Lower lobe of right lung (tissue), 2 donors: ENCODE data around the gene UNC13A. TPM values are rescaled to one million over a fixed set of nuclear protein-coding genes. Genes with fewer than 3 reads are reported as not detected.

Experiments
- ATAC-seq, 2 donors: fragments of 200-7000 bp; cut with Tn5 transposase; one replicate each; pipeline ENCODE4 v1.9.1; 2020 to 2022; ENCODE audit warnings: mild to moderate bottlenecking in 2 of 2, moderate library complexity in 2 of 2
- DNase-seq: peaks from one replicate; pipeline ENCODE4 v3.0.0-alpha.2; 2020
- H3K27ac ChIP-seq: fragments of 200-600 bp; one replicate; pipeline ENCODE4 v1.8.0; 2022
- H3K27me3 ChIP-seq: fragments of 200-600 bp; one replicate; pipeline ENCODE4 v1.8.0; 2022; ENCODE audit warnings: low read depth
- H3K36me3 ChIP-seq: fragments of 200-600 bp; one replicate; pipeline ENCODE4 v1.8.0; 2022; ENCODE audit warnings: mild to moderate bottlenecking
- H3K4me1 ChIP-seq: fragments of 200-600 bp; one replicate; pipeline ENCODE4 v1.8.0; 2022
- H3K4me3 ChIP-seq: fragments of 200-600 bp; one replicate; pipeline ENCODE4 v1.8.0; 2022; ENCODE audit warnings: mild to moderate bottlenecking
- H3K9me3 ChIP-seq: fragments of 200-600 bp; one replicate; pipeline ENCODE4 v1.8.0; 2022
- intact Hi-C: fragments of 100-400 bp; cut with DNase I; formaldehyde crosslinking; loops from one replicate; pipeline ENCODE4 v1.11.0; 2022
- total RNA-seq: library from RNA; stranded (reverse); fragmentation: NEBNext Ultra II Directional; extraction: Animal tissue kit (Norgen Biotek cat#: 25700); gene quantifications from one replicate; pipeline ENCODE4 v1.2.1, GENCODE V29; 2021
- TF ChIP-seq, protein P1 (sequence below): fragments of 200-600 bp; IDR thresholded peaks from one replicate; pipeline ENCODE4 v1.8.0; 2022; ENCODE audit warnings: antibody characterized with exemption, mild to moderate bottlenecking
- donor health status: DM: no; HTN: yes; CAD: no; lungs with severe emphysema.

UNC13A gene
- total RNA-seq, 1 donor from 2014 or later: 0.21 TPM

DNA sequence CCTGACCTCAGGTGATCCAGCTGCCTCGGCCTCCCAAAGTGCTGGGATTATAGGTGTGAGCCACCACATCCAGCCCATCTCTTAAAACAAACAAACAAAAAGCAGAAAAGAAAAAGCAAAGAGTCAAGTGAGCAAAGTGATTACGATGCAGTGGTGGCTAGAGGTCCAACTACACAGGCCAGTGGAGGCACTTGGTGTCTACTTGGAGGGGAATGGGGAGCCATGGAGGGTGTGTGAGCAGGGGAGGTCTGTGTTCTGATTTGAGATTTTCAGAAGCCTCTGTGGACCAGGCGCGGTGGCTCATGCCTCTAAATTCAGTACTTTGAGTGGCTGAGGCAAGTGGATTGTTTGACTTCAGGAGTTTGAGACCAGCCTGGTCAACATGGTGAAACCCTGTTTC is 126.1 kb downstream of the UNC13A start:
- peaks cover 32% of the 10 kb centered on the region for H3K4me1 ChIP-seq
- DNase-seq (no peak), ATAC-seq (no peak)
- no peak overlapping the region for H3K4me3 ChIP-seq
- intact Hi-C loops: no loop called here
- H3K27ac ChIP-seq: peak overlapping the region; percentile 18
- H3K9me3 ChIP-seq: no peaks in the 10 kb centered on the region
- TF ChIP-seq, protein P1, sequence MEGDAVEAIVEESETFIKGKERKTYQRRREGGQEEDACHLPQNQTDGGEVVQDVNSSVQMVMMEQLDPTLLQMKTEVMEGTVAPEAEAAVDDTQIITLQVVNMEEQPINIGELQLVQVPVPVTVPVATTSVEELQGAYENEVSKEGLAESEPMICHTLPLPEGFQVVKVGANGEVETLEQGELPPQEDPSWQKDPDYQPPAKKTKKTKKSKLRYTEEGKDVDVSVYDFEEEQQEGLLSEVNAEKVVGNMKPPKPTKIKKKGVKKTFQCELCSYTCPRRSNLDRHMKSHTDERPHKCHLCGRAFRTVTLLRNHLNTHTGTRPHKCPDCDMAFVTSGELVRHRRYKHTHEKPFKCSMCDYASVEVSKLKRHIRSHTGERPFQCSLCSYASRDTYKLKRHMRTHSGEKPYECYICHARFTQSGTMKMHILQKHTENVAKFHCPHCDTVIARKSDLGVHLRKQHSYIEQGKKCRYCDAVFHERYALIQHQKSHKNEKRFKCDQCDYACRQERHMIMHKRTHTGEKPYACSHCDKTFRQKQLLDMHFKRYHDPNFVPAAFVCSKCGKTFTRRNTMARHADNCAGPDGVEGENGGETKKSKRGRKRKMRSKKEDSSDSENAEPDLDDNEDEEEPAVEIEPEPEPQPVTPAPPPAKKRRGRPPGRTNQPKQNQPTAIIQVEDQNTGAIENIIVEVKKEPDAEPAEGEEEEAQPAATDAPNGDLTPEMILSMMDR: no peak
- peaks cover 85% of the 10 kb centered on the region for H3K36me3 ChIP-seq
- H3K27me3 ChIP-seq: no peaks in the 10 kb centered on the region

DNA sequence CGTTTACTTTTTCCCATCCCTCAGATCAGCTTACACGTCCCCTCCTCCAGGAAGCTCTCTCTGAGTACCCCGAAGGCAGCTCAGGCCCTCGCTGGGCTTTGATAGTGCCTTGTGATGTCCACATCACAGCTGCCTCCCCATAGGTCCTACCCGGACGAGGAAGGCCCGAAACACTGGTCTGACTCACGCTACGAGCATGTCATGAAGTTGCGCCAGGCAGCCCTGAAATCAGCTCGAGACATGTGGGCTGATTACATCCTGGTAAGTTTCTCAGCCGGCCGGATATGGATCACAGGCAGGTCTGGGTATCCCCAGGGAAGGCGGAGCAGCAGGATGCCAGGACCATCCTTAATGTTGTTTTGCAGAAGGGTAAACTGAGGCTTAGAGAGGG is 128.0 kb downstream of the UNC13A start:
- intact Hi-C loops: no loop called here
- ATAC-seq (peak; percentile 20 to 50), DNase-seq (peak; percentile 84)
- Histone ChIP-seq H3K27me3 (no peaks in the 10 kb centered on the region), H3K4me3 (no peak overlapping the region), H3K27ac (peak overlapping the region; percentile 59), H3K4me1 (peaks cover 39% of the 10 kb centered on the region), H3K9me3 (no peaks in the 10 kb centered on the region), H3K36me3 (peaks cover 67% of the 10 kb centered on the region)
- TF ChIP-seq, protein P1: no peak

DNA sequence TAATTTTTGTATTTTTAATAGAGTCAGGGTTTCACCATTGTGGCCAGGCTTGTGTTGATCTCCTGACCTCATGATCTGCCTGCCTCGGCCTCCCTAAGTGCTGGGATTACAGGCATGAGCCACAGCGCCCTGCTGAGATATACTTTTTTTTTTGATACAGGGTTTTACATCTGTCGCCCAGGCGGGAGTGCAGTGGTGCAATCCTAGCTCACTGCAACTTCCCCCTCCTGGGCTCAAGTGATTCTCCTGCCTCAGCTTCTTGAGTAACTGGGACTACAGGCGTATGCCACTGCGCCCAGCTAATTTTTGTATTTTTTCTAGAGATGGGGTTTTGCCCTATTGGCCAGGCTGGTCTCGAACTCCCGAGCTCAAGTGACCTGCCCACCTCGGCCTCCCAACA is 130.7 kb downstream of the UNC13A start:
- ATAC-seq: no peak
- H3K4me1 ChIP-seq: peaks cover 63% of the 10 kb centered on the region
- intact Hi-C loops: no loop called here
- no peaks in the 10 kb centered on the region for H3K27me3 ChIP-seq
- H3K27ac ChIP-seq: peak overlapping the region; percentile 2
- TF ChIP-seq, protein P1: no peak
- H3K9me3 ChIP-seq: no peaks in the 10 kb centered on the region
- H3K4me3 ChIP-seq: peak overlapping the region; percentile 87
- H3K36me3 ChIP-seq: peaks cover 44% of the 10 kb centered on the region
- DNase-seq: peak; percentile 74

DNA sequence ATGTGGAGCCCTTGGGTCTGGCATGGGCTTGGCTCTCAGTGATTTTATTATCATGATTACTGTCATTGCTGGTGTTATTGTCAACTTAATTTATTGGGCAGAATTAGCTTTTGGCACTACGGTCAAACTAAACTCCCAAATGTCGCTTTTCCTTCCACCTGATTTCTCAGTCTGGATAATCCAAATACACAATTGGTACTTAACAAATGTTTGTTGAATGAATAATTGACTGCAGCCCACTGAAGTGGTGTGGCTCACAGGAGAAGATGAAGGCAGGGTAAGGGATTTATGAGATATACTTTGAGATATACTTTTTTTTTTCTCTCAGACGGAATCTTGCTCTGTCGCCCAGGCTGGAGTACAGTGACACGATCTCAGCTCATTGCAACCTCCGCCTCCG is 131.2 kb downstream of the UNC13A start:
- no peaks in the 10 kb centered on the region for H3K27me3 ChIP-seq
- DNase-seq (no peak), ATAC-seq (no peak)
- TF ChIP-seq, protein P1: no peak
- peaks cover 59% of the 10 kb centered on the region for H3K4me1 ChIP-seq
- no peaks in the 10 kb centered on the region for H3K9me3 ChIP-seq
- H3K36me3 ChIP-seq: peaks cover 39% of the 10 kb centered on the region
- intact Hi-C loops: no loop called here
- peak overlapping the region; percentile 89 for H3K27ac ChIP-seq
- H3K4me3 ChIP-seq: peak overlapping the region; percentile 87

DNA sequence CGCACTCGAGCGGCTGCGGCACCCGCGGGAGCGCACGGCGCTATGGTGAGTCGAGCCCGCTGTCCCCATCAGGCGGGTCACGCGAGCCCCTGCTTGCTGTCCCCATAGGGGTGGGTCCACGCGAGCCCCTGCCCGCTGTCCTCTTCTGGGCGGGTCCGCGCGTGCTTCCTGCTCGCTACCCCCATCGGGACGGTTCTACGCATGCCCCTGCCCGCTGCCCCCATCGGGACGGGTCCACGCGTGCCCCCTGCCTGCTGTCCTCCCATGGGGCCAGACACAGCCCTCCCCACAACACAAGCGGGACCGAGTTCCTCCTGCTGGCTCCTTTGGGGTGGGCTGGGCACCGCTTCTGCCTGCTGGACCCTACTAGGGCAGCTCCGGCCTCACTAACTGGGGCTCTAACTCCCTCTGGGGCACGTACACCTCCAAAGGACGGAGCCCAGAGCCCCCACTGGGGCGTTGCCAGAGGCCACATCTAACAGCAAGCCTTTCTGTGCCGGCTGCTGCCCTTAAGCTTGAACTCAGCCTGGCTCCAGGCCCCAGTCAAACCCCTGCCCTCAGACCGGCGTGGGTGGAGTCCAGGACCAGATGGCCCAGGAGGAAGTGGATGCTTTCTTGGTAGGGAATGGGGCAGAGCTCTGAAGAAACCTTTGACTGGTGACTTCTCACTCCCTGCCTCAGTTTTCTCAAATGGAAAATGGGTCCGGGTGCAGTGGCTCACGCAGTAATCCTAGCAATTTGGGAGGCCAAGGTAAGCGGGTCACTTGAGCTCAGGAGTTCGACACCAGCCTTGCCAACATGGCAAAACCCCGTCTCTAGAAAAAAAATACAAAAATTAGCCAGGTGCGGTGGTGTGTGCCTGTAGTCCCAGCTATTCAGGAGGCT is 132.0 kb downstream of the UNC13A start:
- peak overlapping the region; percentile 87 for H3K4me3 ChIP-seq
- no peaks in the 10 kb centered on the region for H3K27me3 ChIP-seq
- peaks cover 54% of the 10 kb centered on the region for H3K4me1 ChIP-seq
- intact Hi-C loops: no loop called here
- DNase-seq (peak; percentile 88), ATAC-seq (peak; percentile 68 to 75)
- H3K9me3 ChIP-seq: no peaks in the 10 kb centered on the region
- TF ChIP-seq, protein P1: no peak
- H3K36me3 ChIP-seq: peaks cover 31% of the 10 kb centered on the region
- H3K27ac ChIP-seq: peak overlapping the region; percentile 89
